Mesangial cell (primary cell): ENCODE results near the gene NEUROD6. TPM values are rescaled to one million over a fixed set of nuclear protein-coding genes. Genes with fewer than 3 reads are reported as not detected.

Source experiments
- total RNA-seq: library from RNA; depleted of rRNA; stranded (reverse); fragments of >200 nt; gene quantifications from 2 replicates; pipeline ENCODE4 v1.2.3, GENCODE V29; 2015

The NEUROD6 gene
- not detected in 2 replicates for total RNA-seq

GRCh38 chr7:31340603-31341002 is at the start of gene NEUROD6:
Gene NEUROD6 (minus strand): TSS chr7:31340726. CDS start chr7:31339268, 1,458 bp downstream.

Other genes with a start within 250 kb of the NEUROD6 start
- not detected in 2 replicates for gene ITPRID1, start 173.4 kb upstream of the NEUROD6 start, total RNA-seq